GM21528 (cell line): ENCODE data around the gene AMIGO3.

Source experiments
- ATAC-seq: cut with Tn5 transposase; IDR thresholded peaks from one replicate; pipeline ENCODE4 v1.9.1; 2021; ENCODE audit warnings: mild to moderate bottlenecking, moderate library complexity; ENCODE audit not compliant: unreplicated experiment, low FRiP score

Gene AMIGO3

GRCh38 chr3:49725906-49726681 lies 6.6 kb upstream of the AMIGO3 start:
- no peak for ATAC-seq

- no peak for ATAC-seq
Measured at GRCh38 chr3:49724586-49724985, 5.1 kb upstream of the AMIGO3 start.

GRCh38 chr3:49723628-49724551 lies 4.4 kb upstream of the AMIGO3 start, which contains the start of gene GMPPB:
Gene GMPPB (minus strand): TSS chr3:49723951. CDS start chr3:49723726, 225 bp downstream.
- peak; percentile 61 for ATAC-seq

DNA sequence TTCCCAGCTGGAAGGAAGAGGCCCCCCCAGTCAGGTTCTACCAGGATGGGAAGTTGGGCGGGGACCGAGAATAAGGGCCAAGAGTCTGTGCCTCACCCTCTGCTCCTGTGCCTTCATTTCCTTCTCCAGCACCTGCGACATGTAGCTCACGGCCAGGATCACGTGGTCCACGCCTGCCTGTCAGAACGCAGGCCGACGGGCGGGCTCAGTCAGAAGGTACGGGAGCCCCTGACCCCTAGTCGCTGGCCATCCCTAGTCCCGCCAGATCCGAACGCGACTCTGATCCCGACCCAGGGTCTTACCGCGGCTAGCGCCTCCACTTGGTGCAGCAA lies 3.8 kb upstream of the AMIGO3 start:
- ATAC-seq = no peak

- ATAC-seq = no peak
Measured at GRCh38 chr3:49722896-49723295, 3.4 kb upstream of the AMIGO3 start.

GRCh38 chr3:49721896-49722781 lies 2.7 kb upstream of the AMIGO3 start:
- ATAC-seq = no peak

DNA sequence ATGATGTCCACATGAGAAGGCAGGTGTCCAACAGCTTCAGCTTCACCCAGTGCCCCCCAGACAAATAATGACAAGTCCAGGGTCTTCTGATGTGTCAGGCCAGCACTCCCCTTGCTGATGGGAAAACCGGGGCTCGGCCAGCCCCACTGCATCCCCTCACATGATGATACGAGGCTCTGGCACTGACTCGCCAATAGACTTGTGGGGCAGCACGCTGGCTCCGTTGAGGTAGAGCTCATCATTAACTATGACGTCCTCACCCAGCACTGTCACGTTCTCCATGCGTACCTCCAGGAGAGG lies 2.1 kb upstream of the AMIGO3 start:
- no peak for ATAC-seq

DNA sequence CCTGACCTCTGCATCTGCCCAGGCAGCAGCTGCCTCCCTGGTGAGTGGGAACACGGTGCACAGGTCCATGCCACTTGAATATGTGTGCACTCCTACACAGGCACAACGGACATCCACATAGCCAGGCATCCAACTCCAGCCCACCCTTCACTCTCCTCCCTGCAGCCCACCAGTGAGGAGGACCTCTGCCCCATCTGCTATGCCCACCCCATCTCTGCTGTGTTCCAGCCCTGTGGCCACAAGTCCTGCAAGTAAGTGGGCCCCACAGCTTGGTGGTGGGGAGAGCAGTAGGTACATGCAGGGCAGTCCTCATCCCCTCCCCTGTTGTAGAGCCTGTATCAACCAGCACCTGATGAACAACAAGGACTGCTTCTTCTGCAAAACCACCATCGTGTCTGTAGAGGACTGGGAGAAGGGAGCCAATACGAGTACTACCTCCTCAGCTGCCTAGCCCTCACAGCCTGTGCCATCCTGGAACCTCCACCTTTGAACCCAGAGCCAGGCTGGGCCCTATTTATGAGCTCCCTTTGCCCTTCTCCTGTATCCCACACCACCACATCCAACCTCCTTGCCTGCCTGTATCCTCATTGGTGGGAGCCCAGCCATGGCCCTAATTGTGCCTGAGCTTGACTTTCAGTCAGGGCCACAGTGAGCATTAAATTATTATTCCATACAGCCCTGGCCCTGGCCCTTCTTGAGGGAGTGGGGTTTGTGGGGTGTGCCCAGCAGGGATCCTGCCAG lies 1.5 kb upstream of the AMIGO3 start:
- ATAC-seq = no peak

DNA sequence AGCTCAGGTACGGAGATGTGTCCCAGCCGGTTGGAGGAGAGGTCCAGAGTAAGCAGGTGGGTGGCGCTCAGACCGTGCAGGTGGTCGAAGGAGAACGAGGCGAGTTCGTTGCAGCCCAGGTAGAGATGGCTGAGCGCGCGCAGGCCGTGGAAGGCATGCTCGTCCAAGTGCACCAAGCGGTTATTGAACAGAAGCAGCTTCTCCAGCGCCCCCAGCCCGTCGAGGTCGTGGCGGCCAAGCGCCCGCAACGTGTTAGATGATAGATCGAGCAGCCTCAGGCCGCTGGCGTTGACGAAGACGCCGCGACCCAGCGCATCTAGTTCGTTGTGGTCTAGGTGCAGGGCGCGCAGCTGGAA lies 648 bp downstream of the AMIGO3 start:
- ATAC-seq = no peak

- no peak for ATAC-seq
Measured at GRCh38 chr3:49717959-49718857, 1.3 kb downstream of the AMIGO3 start.

GRCh38 chr3:49717211-49717958 lies 2.1 kb downstream of the AMIGO3 start:
- no peak for ATAC-seq

DNA sequence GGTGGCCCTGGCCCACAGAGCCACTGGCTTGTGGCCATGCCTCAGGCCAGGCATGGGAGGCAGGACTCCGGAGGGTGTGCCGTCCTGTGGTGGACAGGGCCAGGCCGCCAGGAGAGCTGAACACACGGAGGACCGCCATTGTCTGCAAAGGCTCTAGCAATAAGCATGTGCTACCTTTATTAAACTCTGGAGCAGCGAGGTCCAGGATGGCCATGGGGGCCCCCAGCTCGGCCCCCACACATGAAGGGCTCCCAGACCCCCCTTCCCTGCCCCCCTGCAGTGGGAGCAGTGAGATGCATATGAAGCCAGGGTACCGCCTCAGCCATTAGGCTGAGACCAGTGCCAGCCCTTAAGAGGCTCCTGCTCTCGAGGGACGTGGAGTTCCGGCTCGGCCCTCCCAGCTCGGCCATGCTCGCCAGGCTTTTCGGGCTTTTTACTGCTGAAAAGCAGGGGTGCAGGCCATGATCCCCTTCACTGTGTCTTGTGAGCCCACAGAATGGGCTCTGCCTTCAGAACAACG lies 2.7 kb downstream of the AMIGO3 start:
- ATAC-seq = no peak

GRCh38 chr3:49716169-49716568 lies 3.3 kb downstream of the AMIGO3 start:
- no peak for ATAC-seq

GRCh38 chr3:49715611-49716121 lies 3.8 kb downstream of the AMIGO3 start:
- no peak for ATAC-seq

GRCh38 chr3:49714728-49715550 lies 4.5 kb downstream of the AMIGO3 start:
- ATAC-seq = no peak

GRCh38 chr3:49713336-49714105 lies 6.0 kb downstream of the AMIGO3 start:
- no peak for ATAC-seq
